Gastrocnemius medialis (tissue), 4 donors: ENCODE data around the gene ZCCHC24. TPM values are rescaled to one million over a fixed set of nuclear protein-coding genes. Genes with fewer than 3 reads are reported as not detected.

ENCODE experiments used
- ATAC-seq, 2 donors: fragments of 150-250 bp; one replicate each; pipeline ENCODE4 v1.9.1; 2016
- DNase-seq, 2 donors: peaks; one replicate each; pipeline ENCODE4 v3.0.0-alpha.2; 2019
- H3K27ac ChIP-seq, 4 donors: fragments of 200-600 bp; sonication (generic); 1 replicate in 1 of 4; 2 replicates in 3 of 4; pipeline ENCODE4 v1.5.1; 2016 to 2018; ENCODE audit warnings: mild to moderate bottlenecking in 2 of 4, moderate library complexity in 1 of 4
- H3K27me3 ChIP-seq, 3 donors: fragments of 200-600 bp; sonication (generic) in 2 of 3; 1 replicate in 1 of 3; 2 replicates in 2 of 3; pipeline versions ENCODE4 v1.5.1 to v1.6.0; 2016 to 2019; ENCODE audit warnings: mild to moderate bottlenecking in 1 of 3, moderate library complexity in 1 of 3
- H3K36me3 ChIP-seq, 2 donors: fragments of 200-600 bp; sonication (generic) in 1 of 2; one replicate each; pipeline ENCODE4 v1.5.1; 2017 to 2018
- H3K4me1 ChIP-seq, 2 donors: fragments of 200-600 bp; sonication (generic) in 1 of 2; one replicate each; pipeline ENCODE4 v1.5.1; 2016 to 2017; ENCODE audit warnings: mild to moderate bottlenecking in 2 of 2
- H3K4me3 ChIP-seq, 4 donors: fragments of 200-600 bp; sonication (generic) in 3 of 4; 1 replicate in 1 of 4; 2 replicates in 3 of 4; pipeline ENCODE4 v1.5.1; 2016 to 2019; ENCODE audit warnings: mild to moderate bottlenecking in 2 of 4
- H3K9me3 ChIP-seq, 3 donors: fragments of 200-600 bp; sonication (generic) in 2 of 3; 1 replicate in 1 of 3; 2 replicates in 2 of 3; pipeline ENCODE4 v1.5.1; 2016 to 2019
- POLR2A ChIP-seq, 2 donors: fragments of 450-650 bp; IDR thresholded peaks; one replicate each; pipeline ENCODE4 v1.6.1; 2017; ENCODE audit warnings: antibody characterized with exemption in 2 of 2, mild to moderate bottlenecking in 2 of 2, moderate library complexity in 2 of 2
- in situ Hi-C, 4 donors: fragments of 200-750 bp; cut with MboI; loops; one replicate each; pipeline versions ENCODE4 v1.15.0 to v1.8.0; 2017; ENCODE audit warnings: low sequenced_read_pairs in 4 of 4
- intact Hi-C: fragments of 100-400 bp; cut with DNase I; formaldehyde crosslinking; loops from one replicate; pipeline ENCODE4 v1.15.1; 2023; ENCODE audit warnings: low total_unique reads
- total RNA-seq, 4 donors: library from RNA; depleted of rRNA; stranded (reverse); fragments of >200 nt; gene quantifications; one replicate each; pipeline versions ENCODE4 v1.1.0 to v1.2.3, GENCODE V29; 2016
- TF ChIP-seq, protein P1 (sequence below), 5 experiments: fragments of 450-650 bp in 3 of 5; fragments of 200-600 bp in 2 of 5; sonication (generic) in 2 of 5; IDR thresholded peaks in 4 of 5; conservative IDR thresholded peaks in 1 of 5; 1 replicate in 4 of 5; 2 replicates in 1 of 5; pipeline ENCODE4 v1.5.1; 2016 to 2019; ENCODE audit warnings: antibody characterized with exemption in 5 of 5, mild to moderate bottlenecking in 3 of 5, moderate library complexity in 3 of 5

Gene ZCCHC24
- total RNA-seq, 4 donors from 2014 or later, result 59.6 to 122 (median 84.5) TPM

DNA sequence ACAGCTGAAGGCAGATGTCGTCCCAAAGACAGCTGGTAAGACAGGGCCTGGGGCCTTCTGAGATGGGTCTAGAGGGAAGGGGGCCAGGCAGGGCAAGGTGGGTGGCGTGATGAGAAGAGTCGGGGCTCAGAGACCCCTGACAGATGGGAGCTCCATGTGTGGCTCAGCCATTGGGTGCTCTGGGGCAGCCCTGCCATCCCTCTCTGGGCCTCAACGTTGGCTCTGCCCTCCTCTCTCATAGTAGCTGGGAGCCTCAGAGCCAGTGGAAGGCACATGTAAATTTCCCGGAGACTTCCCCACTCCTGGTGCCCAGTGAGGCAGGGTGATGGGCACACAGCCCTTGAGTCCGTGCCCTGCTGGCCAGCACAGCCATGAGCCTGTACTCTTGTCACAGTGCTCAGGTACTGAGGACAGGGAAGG lies 96.3 kb downstream of the ZCCHC24 start:
- TF ChIP-seq, protein P1, sequence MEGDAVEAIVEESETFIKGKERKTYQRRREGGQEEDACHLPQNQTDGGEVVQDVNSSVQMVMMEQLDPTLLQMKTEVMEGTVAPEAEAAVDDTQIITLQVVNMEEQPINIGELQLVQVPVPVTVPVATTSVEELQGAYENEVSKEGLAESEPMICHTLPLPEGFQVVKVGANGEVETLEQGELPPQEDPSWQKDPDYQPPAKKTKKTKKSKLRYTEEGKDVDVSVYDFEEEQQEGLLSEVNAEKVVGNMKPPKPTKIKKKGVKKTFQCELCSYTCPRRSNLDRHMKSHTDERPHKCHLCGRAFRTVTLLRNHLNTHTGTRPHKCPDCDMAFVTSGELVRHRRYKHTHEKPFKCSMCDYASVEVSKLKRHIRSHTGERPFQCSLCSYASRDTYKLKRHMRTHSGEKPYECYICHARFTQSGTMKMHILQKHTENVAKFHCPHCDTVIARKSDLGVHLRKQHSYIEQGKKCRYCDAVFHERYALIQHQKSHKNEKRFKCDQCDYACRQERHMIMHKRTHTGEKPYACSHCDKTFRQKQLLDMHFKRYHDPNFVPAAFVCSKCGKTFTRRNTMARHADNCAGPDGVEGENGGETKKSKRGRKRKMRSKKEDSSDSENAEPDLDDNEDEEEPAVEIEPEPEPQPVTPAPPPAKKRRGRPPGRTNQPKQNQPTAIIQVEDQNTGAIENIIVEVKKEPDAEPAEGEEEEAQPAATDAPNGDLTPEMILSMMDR (IDR thresholded peaks at IDR 0.05 in 4 of 5, conservative IDR thresholded peaks at IDR 0.05 in 1 of 5), result no peak
- TF ChIP-seq POLR2A (IDR thresholded peaks at IDR 0.05), result no peak
- Histone ChIP-seq H3K36me3 (peaks cover 0 to 48% of the 10 kb centered on the region in 2 donors), H3K27ac (peak overlapping the region; percentile 90 to 97 (median 93)), H3K4me3 (peak overlapping the region in 2 of 4 donors; percentile 58 to 74), H3K9me3 (no peaks in the 10 kb centered on the region), H3K27me3 (no peaks in the 10 kb centered on the region), H3K4me1 (peaks cover 13 to 18% of the 10 kb centered on the region in 2 donors)
- in situ Hi-C loops (no loop called here), intact Hi-C loops (loop anchor here (1.0 to 5.0 kb wide), 2 partner anchors 46 to 858 kb away; partner anchors contain the start of gene ANXA11)
- DNase-seq, result no peak
- no peak for ATAC-seq

DNA sequence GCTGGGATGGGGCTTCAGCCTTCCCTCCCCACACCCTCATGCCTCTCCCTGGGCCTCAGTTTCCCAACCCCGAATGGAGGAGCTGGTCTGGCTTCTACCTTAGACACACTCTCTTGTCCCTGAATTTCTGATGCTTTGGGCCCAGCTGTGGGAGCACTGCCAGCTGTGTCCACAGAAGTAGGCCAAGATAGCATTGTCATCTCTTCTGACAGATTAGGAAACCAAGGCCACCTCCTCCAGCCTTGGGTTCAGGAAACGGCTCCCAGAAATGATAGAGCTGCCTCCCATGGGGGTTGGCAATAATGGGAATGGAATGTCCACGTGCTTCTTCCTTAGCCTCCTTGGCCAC lies 96.8 kb downstream of the ZCCHC24 start:
- H3K27ac ChIP-seq, result peak overlapping the region; percentile 90 to 97 (median 93)
- TF ChIP-seq POLR2A (IDR thresholded peaks at IDR 0.05), result no peak
- TF ChIP-seq, protein P1 (IDR thresholded peaks at IDR 0.05 in 4 of 5, conservative IDR thresholded peaks at IDR 0.05 in 1 of 5), result no peak
- DNase-seq, result peak in 1 of 2 donors; percentile 58
- ATAC-seq, result no peak
- no peaks in the 10 kb centered on the region for H3K27me3 ChIP-seq
- H3K4me1 ChIP-seq, result peaks cover 13 to 18% of the 10 kb centered on the region in 2 donors
- H3K9me3 ChIP-seq, result no peaks in the 10 kb centered on the region
- intact Hi-C loops (loop anchor here (5.0 kb wide), 1 partner anchor 859 kb away; the partner anchor contains the start of gene ANXA11), in situ Hi-C loops (no loop called here)
- H3K36me3 ChIP-seq, result peaks cover 0 to 43% of the 10 kb centered on the region in 2 donors
- H3K4me3 ChIP-seq, result peak overlapping the region; percentile 58 to 87 (median 72)

DNA sequence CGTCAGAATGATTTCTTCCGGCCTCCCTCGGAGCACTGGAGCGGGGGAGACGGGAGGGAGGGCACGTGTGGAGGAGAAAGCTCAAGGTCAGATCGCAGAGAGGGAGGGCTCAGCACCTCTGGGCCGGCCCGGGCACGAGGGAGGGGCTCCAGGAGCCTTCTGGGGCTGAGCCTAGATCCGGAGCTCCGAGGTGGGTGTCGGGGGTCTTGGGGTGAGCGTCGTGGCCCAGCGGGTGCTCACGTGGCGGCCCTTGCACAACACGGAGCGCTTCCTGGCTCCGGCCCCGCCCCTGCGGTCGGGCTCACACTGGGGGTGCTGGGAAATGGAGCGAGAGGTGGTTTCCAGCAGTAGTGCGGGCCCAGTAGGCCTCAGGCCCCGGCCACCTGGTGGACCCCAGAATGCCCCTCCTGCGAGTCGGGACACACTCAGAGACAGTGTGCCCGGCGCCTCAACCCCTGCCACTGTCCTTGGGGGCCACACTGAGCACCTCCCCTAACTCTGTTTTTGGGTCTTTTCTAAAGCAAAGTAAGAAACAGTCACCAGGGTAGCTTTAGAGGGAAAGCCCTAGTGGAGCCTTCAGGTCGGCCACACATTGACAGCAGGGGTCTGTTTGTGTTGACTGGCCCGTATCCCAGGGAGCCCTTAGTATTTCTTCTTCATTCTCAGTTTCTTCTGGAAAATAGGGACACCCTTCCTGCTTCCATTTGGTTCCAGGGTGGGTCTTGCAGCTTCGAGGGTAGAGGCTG lies 97.4 kb downstream of the ZCCHC24 start:
- Histone ChIP-seq H3K9me3 (no peaks in the 10 kb centered on the region), H3K4me1 (peaks cover 13 to 18% of the 10 kb centered on the region in 2 donors), H3K36me3 (peaks cover 0 to 38% of the 10 kb centered on the region in 2 donors), H3K27ac (peak overlapping the region; percentile 90 to 97 (median 93)), H3K4me3 (peak overlapping the region; percentile 58 to 87 (median 72)), H3K27me3 (no peaks in the 10 kb centered on the region)
- TF ChIP-seq POLR2A (IDR thresholded peaks at IDR 0.05), result peak in 1 of 2 donors; percentile 33
- TF ChIP-seq, protein P1 (IDR thresholded peaks at IDR 0.05 in 4 of 5, conservative IDR thresholded peaks at IDR 0.05 in 1 of 5), result peak in 1 of 5 experiments; percentile 14
- intact Hi-C loops (loop anchor here (1.0 to 5.0 kb wide), 2 partner anchors 119 to 859 kb away; partner anchors contain the start of gene ANXA11), in situ Hi-C loops (no loop called here)
- ATAC-seq, result peak; percentile 61 to 75
- DNase-seq, result peak; percentile 48 to 70

DNA sequence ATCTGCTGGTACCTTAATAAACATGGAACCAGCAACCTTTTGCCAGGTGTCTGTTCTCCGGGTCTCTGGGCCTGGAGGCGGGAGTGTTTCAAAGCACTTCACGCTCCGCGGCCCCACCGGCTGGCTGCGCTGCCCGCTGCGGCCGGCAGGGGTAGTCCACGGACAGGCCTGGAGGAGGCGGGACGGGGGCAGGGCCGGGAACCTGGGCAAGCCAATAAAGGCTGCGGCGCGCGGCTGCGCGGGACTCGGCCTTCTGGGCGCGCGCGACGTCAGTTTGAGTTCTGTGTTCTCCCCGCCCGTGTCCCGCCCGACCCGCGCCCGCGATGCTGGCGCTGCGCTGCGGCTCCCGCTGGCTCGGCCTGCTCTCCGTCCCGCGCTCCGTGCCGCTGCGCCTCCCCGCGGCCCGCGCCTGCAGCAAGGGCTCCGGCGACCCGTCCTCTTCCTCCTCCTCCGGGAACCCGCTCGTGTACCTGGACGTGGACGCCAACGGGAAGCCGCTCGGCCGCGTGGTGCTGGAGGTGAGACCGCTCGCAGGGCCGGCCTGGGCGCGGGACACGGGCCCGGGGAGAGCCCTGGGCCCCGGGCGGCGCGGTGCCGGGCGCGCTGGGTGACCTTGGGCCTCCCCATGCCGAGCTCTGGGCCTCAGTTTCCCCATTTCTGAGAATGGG lies 98.1 kb downstream of the ZCCHC24 start, which contains the start of gene PPIF:
Gene PPIF (plus strand): TSS at position 244 of the 668 bp plus-strand sequence. CDS start 80 bp downstream, at position 324.
- intact Hi-C loops (loop anchor here (1.0 to 5.0 kb wide), 2 partner anchors 120 to 860 kb away; partner anchors contain the start of gene ANXA11), in situ Hi-C loops (no loop called here)
- Histone ChIP-seq H3K27me3 (no peaks in the 10 kb centered on the region), H3K4me3 (peak within 1 kb of the TSS; percentile 58 to 87 (median 72)), H3K9me3 (no peaks in the 10 kb centered on the region), H3K4me1 (peaks cover 13 to 18% of the 10 kb centered on the region in 2 donors), H3K27ac (peak within 1 kb of the TSS; percentile 90 to 97 (median 93)), H3K36me3 (peaks cover 0 to 31% of the 10 kb centered on the region in 2 donors)
- DNase-seq, result peak; percentile 88 to 92
- TF ChIP-seq, protein P1 (IDR thresholded peaks at IDR 0.05 in 4 of 5, conservative IDR thresholded peaks at IDR 0.05 in 1 of 5), result peak; percentile 96 to 99 (median 98)
- TF ChIP-seq POLR2A (IDR thresholded peaks at IDR 0.05), result peak; percentile 94
- ATAC-seq, result peak; percentile 85 to 89
